ENCODE results near the gene ST8SIA1. TPM values are rescaled to one million over a fixed set of nuclear protein-coding genes. Genes with fewer than 3 reads are reported as not detected.

ST8SIA1 gene
- total and polyA plus RNA-seq, 4 donors = 16.4 to 41.9 (median 36.3) TPM

DNA sequence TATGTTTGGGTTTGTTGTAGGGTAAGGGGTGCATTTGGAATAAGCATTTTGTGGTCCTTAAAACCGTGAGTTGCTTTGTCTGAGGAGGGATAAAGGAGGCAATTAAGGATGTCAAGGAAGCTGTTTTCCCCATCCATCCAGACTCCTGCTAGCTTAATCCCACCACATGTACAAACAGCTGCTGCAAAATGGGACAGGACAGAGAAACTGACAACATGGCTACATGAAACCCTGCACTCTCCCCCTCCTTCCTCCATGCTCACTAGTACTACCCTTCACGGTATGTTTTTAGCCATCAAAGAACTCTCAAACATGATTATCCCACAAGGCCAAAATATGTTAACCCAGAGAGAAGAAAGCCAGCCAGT lies 20.6 kb downstream of the ST8SIA1 start:
- no peaks in the 10 kb centered on the region for H3K9me3 ChIP-seq (ENCODE audit: control insufficient read depth, insufficient read depth, low read length)
- H3K27me3 ChIP-seq (ENCODE audit: control insufficient read depth, insufficient read depth, low read length) = no peaks in the 10 kb centered on the region
- no peak for DNase-seq (ENCODE audit: low read depth in 4 of 6, low spot score in 6 of 6)
- H3K4me1 ChIP-seq (ENCODE audit: control insufficient read depth, insufficient read depth, low read length) = peaks cover 3% of the 10 kb centered on the region
- H3K4me3 ChIP-seq (ENCODE audit: low read depth, low read length) = no peak overlapping the region
- WGBS (ENCODE audit: insufficient coverage) = 67% methylated on average over 1 of the region's 2 CpGs
- no peaks in the 10 kb centered on the region for H3K36me3 ChIP-seq (ENCODE audit: control insufficient read depth, insufficient read depth, low read length)
- H3K27ac ChIP-seq (ENCODE audit: low read depth, low read length) = peak overlapping the region; percentile 29

GRCh38 chr12:22313286-22313962 lies 21.1 kb downstream of the ST8SIA1 start:
- peak overlapping the region; percentile 84 for H3K27ac ChIP-seq (ENCODE audit: low read depth, low read length)
- H3K4me1 ChIP-seq (ENCODE audit: control insufficient read depth, insufficient read depth, low read length) = peaks cover 3% of the 10 kb centered on the region
- H3K27me3 ChIP-seq (ENCODE audit: control insufficient read depth, insufficient read depth, low read length) = no peaks in the 10 kb centered on the region
- no peaks in the 10 kb centered on the region for H3K9me3 ChIP-seq (ENCODE audit: control insufficient read depth, insufficient read depth, low read length)
- no peaks in the 10 kb centered on the region for H3K36me3 ChIP-seq (ENCODE audit: control insufficient read depth, insufficient read depth, low read length)
- 88% methylated on average over 1 of the region's 4 CpGs for WGBS (ENCODE audit: insufficient coverage)
- H3K4me3 ChIP-seq (ENCODE audit: low read depth, low read length) = no peak overlapping the region
- peak in 2 of 6 donors; percentile 38 to 52 for DNase-seq (ENCODE audit: low read depth in 4 of 6, low spot score in 6 of 6)

- 13% methylated on average over 3 of the region's 5 CpGs for WGBS (ENCODE audit: insufficient coverage)
- Histone ChIP-seq H3K27ac (ENCODE audit: low read depth, low read length) (peak overlapping the region; percentile 84), H3K4me3 (ENCODE audit: low read depth, low read length) (no peak overlapping the region), H3K27me3 (ENCODE audit: control insufficient read depth, insufficient read depth, low read length) (no peaks in the 10 kb centered on the region), H3K9me3 (ENCODE audit: control insufficient read depth, insufficient read depth, low read length) (no peaks in the 10 kb centered on the region), H3K36me3 (ENCODE audit: control insufficient read depth, insufficient read depth, low read length) (peaks cover under 1% of the 10 kb centered on the region), H3K4me1 (ENCODE audit: control insufficient read depth, insufficient read depth, low read length) (peaks cover 3% of the 10 kb centered on the region)
- peak in 5 of 6 donors; percentile 67 to 95 (median 79) for DNase-seq (ENCODE audit: low read depth in 4 of 6, low spot score in 6 of 6)
These were observed 22.2 kb downstream of the ST8SIA1 start for GRCh38 chr12:22312336-22312735.

DNA sequence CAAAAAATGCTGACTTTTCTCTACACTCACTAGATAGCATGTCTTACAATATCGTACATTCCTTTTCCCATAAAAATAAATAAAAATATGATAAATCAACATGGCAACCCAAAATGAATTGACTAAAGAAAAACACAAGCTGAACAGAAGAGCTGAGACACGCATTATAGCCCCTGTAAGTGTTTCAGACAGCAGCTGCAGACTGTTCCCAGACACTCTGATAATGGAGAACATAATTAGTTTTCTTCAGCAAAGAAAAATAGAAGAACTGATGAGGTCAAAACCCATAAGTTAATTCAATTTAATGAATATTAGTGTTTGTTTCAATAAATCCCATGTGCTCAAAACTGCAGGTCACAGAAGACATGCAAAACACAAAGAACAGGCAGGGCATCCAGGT lies 23.8 kb downstream of the ST8SIA1 start:
- peaks cover 3% of the 10 kb centered on the region for H3K36me3 ChIP-seq (ENCODE audit: control insufficient read depth, insufficient read depth, low read length)
- H3K27me3 ChIP-seq (ENCODE audit: control insufficient read depth, insufficient read depth, low read length) = no peaks in the 10 kb centered on the region
- H3K4me1 ChIP-seq (ENCODE audit: control insufficient read depth, insufficient read depth, low read length) = peaks cover 3% of the 10 kb centered on the region
- peak in 1 of 6 donors; percentile 70 for DNase-seq (ENCODE audit: low read depth in 4 of 6, low spot score in 6 of 6)
- no peaks in the 10 kb centered on the region for H3K9me3 ChIP-seq (ENCODE audit: control insufficient read depth, insufficient read depth, low read length)
- no CpG with 5 or more reads among the region's 2 CpGs for WGBS (ENCODE audit: insufficient coverage)
- H3K4me3 ChIP-seq (ENCODE audit: low read depth, low read length) = no peak overlapping the region
- peak overlapping the region; percentile 67 for H3K27ac ChIP-seq (ENCODE audit: low read depth, low read length)

GRCh38 chr12:22310275-22310674 lies 24.2 kb downstream of the ST8SIA1 start:
- Histone ChIP-seq H3K4me1 (ENCODE audit: control insufficient read depth, insufficient read depth, low read length) (peaks cover 3% of the 10 kb centered on the region), H3K27ac (ENCODE audit: low read depth, low read length) (peak overlapping the region; percentile 45), H3K27me3 (ENCODE audit: control insufficient read depth, insufficient read depth, low read length) (no peaks in the 10 kb centered on the region), H3K36me3 (ENCODE audit: control insufficient read depth, insufficient read depth, low read length) (peaks cover 3% of the 10 kb centered on the region), H3K9me3 (ENCODE audit: control insufficient read depth, insufficient read depth, low read length) (no peaks in the 10 kb centered on the region), H3K4me3 (ENCODE audit: low read depth, low read length) (no peak overlapping the region)
- 50% methylated on average over 1 of the region's 2 CpGs for WGBS (ENCODE audit: insufficient coverage)
- DNase-seq (ENCODE audit: low read depth in 4 of 6, low spot score in 6 of 6) = peak in 2 of 6 donors; percentile 66 to 84

GRCh38 chr12:22307811-22308210 lies 26.7 kb downstream of the ST8SIA1 start:
- no peak overlapping the region for H3K27ac ChIP-seq (ENCODE audit: low read depth, low read length)
- no CpG with 5 or more reads among the region's 2 CpGs for WGBS (ENCODE audit: insufficient coverage)
- H3K4me3 ChIP-seq (ENCODE audit: low read depth, low read length) = no peak overlapping the region
- H3K4me1 ChIP-seq (ENCODE audit: control insufficient read depth, insufficient read depth, low read length) = no peaks in the 10 kb centered on the region
- H3K27me3 ChIP-seq (ENCODE audit: control insufficient read depth, insufficient read depth, low read length) = no peaks in the 10 kb centered on the region
- no peak for DNase-seq (ENCODE audit: low read depth in 4 of 6, low spot score in 6 of 6)
- peaks cover 3% of the 10 kb centered on the region for H3K36me3 ChIP-seq (ENCODE audit: control insufficient read depth, insufficient read depth, low read length)
- H3K9me3 ChIP-seq (ENCODE audit: control insufficient read depth, insufficient read depth, low read length) = no peaks in the 10 kb centered on the region

GRCh38 chr12:22306311-22306710 lies 28.2 kb downstream of the ST8SIA1 start:
- DNase-seq (ENCODE audit: low read depth in 4 of 6, low spot score in 6 of 6) = no peak
- peaks cover 3% of the 10 kb centered on the region for H3K9me3 ChIP-seq (ENCODE audit: control insufficient read depth, insufficient read depth, low read length)

GRCh38 chr12:22304341-22304740 lies 30.2 kb downstream of the ST8SIA1 start:
- no peak overlapping the region for H3K4me3 ChIP-seq (ENCODE audit: low read depth, low read length)
- no peaks in the 10 kb centered on the region for H3K27me3 ChIP-seq (ENCODE audit: control insufficient read depth, insufficient read depth, low read length)
- no CpG with 5 or more reads among the region's 1 CpG for WGBS (ENCODE audit: insufficient coverage)
- H3K36me3 ChIP-seq (ENCODE audit: control insufficient read depth, insufficient read depth, low read length) = peaks cover 3% of the 10 kb centered on the region
- peak overlapping the region; percentile 15 for H3K27ac ChIP-seq (ENCODE audit: low read depth, low read length)
- H3K9me3 ChIP-seq (ENCODE audit: control insufficient read depth, insufficient read depth, low read length) = peaks cover 13% of the 10 kb centered on the region
- no peaks in the 10 kb centered on the region for H3K4me1 ChIP-seq (ENCODE audit: control insufficient read depth, insufficient read depth, low read length)
- DNase-seq (ENCODE audit: low read depth in 4 of 6, low spot score in 6 of 6) = no peak

More at GRCh38 chr12:22306311-22306710, 28.2 kb downstream of the ST8SIA1 start:
- peaks cover 3% of the 10 kb centered on the region for H3K36me3 ChIP-seq (ENCODE audit: control insufficient read depth, insufficient read depth, low read length)
- H3K27me3 ChIP-seq (ENCODE audit: control insufficient read depth, insufficient read depth, low read length) = no peaks in the 10 kb centered on the region
- H3K4me3 ChIP-seq (ENCODE audit: low read depth, low read length) = no peak overlapping the region
- no peak overlapping the region for H3K27ac ChIP-seq (ENCODE audit: low read depth, low read length)
- no peaks in the 10 kb centered on the region for H3K4me1 ChIP-seq (ENCODE audit: control insufficient read depth, insufficient read depth, low read length)

- H3K4me3 ChIP-seq (ENCODE audit: low read depth, low read length) = no peak overlapping the region
- H3K4me1 ChIP-seq (ENCODE audit: control insufficient read depth, insufficient read depth, low read length) = no peaks in the 10 kb centered on the region
- no peak overlapping the region for H3K27ac ChIP-seq (ENCODE audit: low read depth, low read length)
- no peaks in the 10 kb centered on the region for H3K27me3 ChIP-seq (ENCODE audit: control insufficient read depth, insufficient read depth, low read length)
- H3K9me3 ChIP-seq (ENCODE audit: control insufficient read depth, insufficient read depth, low read length) = peaks cover 13% of the 10 kb centered on the region
- H3K36me3 ChIP-seq (ENCODE audit: control insufficient read depth, insufficient read depth, low read length) = no peaks in the 10 kb centered on the region
- DNase-seq (ENCODE audit: low read depth in 4 of 6, low spot score in 6 of 6) = peak in 1 of 6 donors; percentile 14
These were observed 35.1 kb downstream of the ST8SIA1 start for GRCh38 chr12:22299294-22299912.

- H3K4me3 ChIP-seq (ENCODE audit: low read depth, low read length) = no peak overlapping the region
- no peaks in the 10 kb centered on the region for H3K9me3 ChIP-seq (ENCODE audit: control insufficient read depth, insufficient read depth, low read length)
- 88% methylated on average over 4 of the region's 6 CpGs for WGBS (ENCODE audit: insufficient coverage)
- DNase-seq (ENCODE audit: low read depth in 4 of 6, low spot score in 6 of 6) = no peak
- no peaks in the 10 kb centered on the region for H3K36me3 ChIP-seq (ENCODE audit: control insufficient read depth, insufficient read depth, low read length)
- peaks cover 6% of the 10 kb centered on the region for H3K4me1 ChIP-seq (ENCODE audit: control insufficient read depth, insufficient read depth, low read length)
- no peaks in the 10 kb centered on the region for H3K27me3 ChIP-seq (ENCODE audit: control insufficient read depth, insufficient read depth, low read length)
- H3K27ac ChIP-seq (ENCODE audit: low read depth, low read length) = no peak overlapping the region
These were observed 45.3 kb downstream of the ST8SIA1 start for GRCh38 chr12:22289250-22289649.

Data from spinal cord (tissue), 10 donors.